CD14-positive monocyte (primary cell): Measurements from ENCODE around the gene FHOD3. TPM values are rescaled to one million over a fixed set of nuclear protein-coding genes. Genes with fewer than 3 reads are reported as not detected.

Experiments used
- DNase-seq, 3 donors: peaks; one replicate each; pipeline ENCODE4 v3.0.0-alpha.2; 2011 to 2022
- H2AFZ ChIP-seq: 2 replicates; pipeline ENCODE4 v1.6.0; 2012; ENCODE audit warnings: mild to moderate bottlenecking, low read depth, low read length, inconsistent platforms; ENCODE audit not compliant: insufficient read depth, poor library complexity, severe bottlenecking
- H3K27ac ChIP-seq, 2 donors: 1 replicate in 1 of 2; 2 replicates in 1 of 2; pipeline ENCODE4 v1.5.1; 2012 to 2013; ENCODE audit warnings: low read length in 2 of 2, control low read depth in 1 of 2, inconsistent platforms in 1 of 2, low read depth in 1 of 2, mild to moderate bottlenecking in 1 of 2
- H3K27me3 ChIP-seq, 2 donors: one replicate each; pipeline versions ENCODE4 v1.6.0 to v1.6.1; 2011 to 2013; ENCODE audit warnings: low read length in 2 of 2; ENCODE audit not compliant: control insufficient read depth in 2 of 2, insufficient read depth in 2 of 2
- H3K36me3 ChIP-seq, 2 donors: replicated peaks in 1 of 2; 1 replicate in 1 of 2; 2 replicates in 1 of 2; pipeline versions ENCODE4 v1.5.1 to v1.6.1; 2012 to 2013; ENCODE audit warnings: low read length in 2 of 2, control low read depth in 1 of 2, inconsistent platforms in 1 of 2, mild to moderate bottlenecking in 1 of 2; ENCODE audit not compliant: insufficient read depth in 2 of 2, control insufficient read depth in 1 of 2
- H3K4me1 ChIP-seq, 2 donors: 1 replicate in 1 of 2; 2 replicates in 1 of 2; pipeline versions ENCODE4 v1.5.1 to v1.6.1; 2012 to 2013; ENCODE audit warnings: low read length in 2 of 2, control low read depth in 1 of 2, inconsistent platforms in 1 of 2, mild to moderate bottlenecking in 1 of 2, moderate library complexity in 1 of 2; ENCODE audit not compliant: insufficient read depth in 2 of 2, control insufficient read depth in 1 of 2
- H3K4me2 ChIP-seq: replicated peaks from 2 replicates; pipeline ENCODE3; 2012; ENCODE audit warnings: low read length, moderate library complexity, mild to moderate bottlenecking; ENCODE audit not compliant: poor library complexity, severe bottlenecking; ENCODE audit errors: extremely low read depth
- H3K4me3 ChIP-seq, 3 experiments: fragments of 200-600 bp in 1 of 3; sonication (generic) in 1 of 3; replicated peaks in 1 of 3; 1 replicate in 2 of 3; 2 replicates in 1 of 3; pipeline ENCODE4 v1.5.1; 2011 to 2013; ENCODE audit warnings: low read length in 3 of 3, mild to moderate bottlenecking in 3 of 3, control low read depth in 2 of 3, low read depth in 2 of 3, inconsistent platforms in 1 of 3, moderate library complexity in 1 of 3
- H3K79me2 ChIP-seq: 2 replicates; pipeline ENCODE4 v1.6.0; 2012; ENCODE audit warnings: mild to moderate bottlenecking, control low read depth, inconsistent platforms, low read length, moderate library complexity; ENCODE audit not compliant: insufficient read depth
- H3K9ac ChIP-seq: 2 replicates; pipeline ENCODE4 v1.6.0; 2017; ENCODE audit warnings: low read length, mild to moderate bottlenecking; ENCODE audit not compliant: insufficient read depth, poor library complexity, severe bottlenecking
- H3K9me3 ChIP-seq, 2 donors: replicated peaks in 1 of 2; 1 replicate in 1 of 2; 2 replicates in 1 of 2; pipeline versions ENCODE4 v1.5.1 to v1.6.1; 2012 to 2013; ENCODE audit warnings: low read length in 2 of 2, control low read depth in 1 of 2; ENCODE audit not compliant: control insufficient read depth in 1 of 2, insufficient read depth in 1 of 2
- H4K20me1 ChIP-seq: 2 replicates; pipeline ENCODE4 v1.6.0; 2012; ENCODE audit warnings: mild to moderate bottlenecking, low read length, control low read depth, moderate library complexity; ENCODE audit not compliant: insufficient read depth
- H3K27ac Mint-ChIP-seq, 7 donors: one replicate each; pipeline ENCODE4 v1.8.0; 2020; ENCODE audit warnings: mild to moderate bottlenecking in 7 of 7, mixed read lengths in 7 of 7, moderate library complexity in 6 of 7, inconsistent platforms in 2 of 7
- H3K27me3 Mint-ChIP-seq, 3 donors: one replicate each; pipeline ENCODE4 v1.8.0; 2021 to 2022; ENCODE audit warnings: low read depth in 3 of 3, mild to moderate bottlenecking in 3 of 3, mixed read lengths in 3 of 3, moderate library complexity in 3 of 3, inconsistent platforms in 1 of 3
- H3K36me3 Mint-ChIP-seq, 2 donors: one replicate each; pipeline ENCODE4 v1.8.0; 2020; ENCODE audit warnings: mixed read lengths in 2 of 2, inconsistent platforms in 1 of 2, mild to moderate bottlenecking in 1 of 2
- H3K4me1 Mint-ChIP-seq: one replicate; pipeline ENCODE4 v1.8.0; 2020; ENCODE audit warnings: mild to moderate bottlenecking, mixed read lengths
- H3K4me3 Mint-ChIP-seq, 2 donors: one replicate each; pipeline ENCODE4 v1.8.0; 2020; ENCODE audit warnings: mild to moderate bottlenecking in 2 of 2, mixed read lengths in 2 of 2, moderate library complexity in 1 of 2
- H3K9me3 Mint-ChIP-seq, 7 donors: one replicate each; pipeline ENCODE4 v1.8.0; 2020 to 2022; ENCODE audit warnings: mixed read lengths in 7 of 7, mild to moderate bottlenecking in 6 of 7, moderate library complexity in 6 of 7, inconsistent platforms in 2 of 7
- WGBS: methylation state at CpG from one replicate; pipeline ENCODE4 v1.1.5; 2013; ENCODE audit warnings: missing lambda C conversion rate; ENCODE audit not compliant: insufficient coverage; 5-methylcytosine and 5-hydroxymethylcytosine counted together
- intact Hi-C, 2 donors: fragments of 100-400 bp; cut with micrococcal nuclease; formaldehyde crosslinking; loops; one replicate each; pipeline versions ENCODE4 v1.15.0 to v1.15.1; 2023
- polyA plus RNA-seq, 3 donors: library from polyadenylated mRNA; depleted of rRNA in 1 of 3; unstranded in 2 of 3; stranded (reverse) in 1 of 3; fragments of 300-500 nt in 2 of 3; fragments of >200 nt in 1 of 3; fragmentation: Illumina TruSeq in 2 of 3; gene quantifications; 1 replicate in 2 of 3; 2 replicates in 1 of 3; pipeline ENCODE4 v1.2.3, GENCODE V29; 2012 to 2021
- TF ChIP-seq, protein P1 (sequence below): fragments of 200-600 bp; IDR thresholded peaks from one replicate; pipeline ENCODE4 v1.8.0; 2022; ENCODE audit warnings: antibody characterized with exemption, mild to moderate bottlenecking

FHOD3 gene
- polyA plus RNA-seq, 3 donors = not detected

DNA sequence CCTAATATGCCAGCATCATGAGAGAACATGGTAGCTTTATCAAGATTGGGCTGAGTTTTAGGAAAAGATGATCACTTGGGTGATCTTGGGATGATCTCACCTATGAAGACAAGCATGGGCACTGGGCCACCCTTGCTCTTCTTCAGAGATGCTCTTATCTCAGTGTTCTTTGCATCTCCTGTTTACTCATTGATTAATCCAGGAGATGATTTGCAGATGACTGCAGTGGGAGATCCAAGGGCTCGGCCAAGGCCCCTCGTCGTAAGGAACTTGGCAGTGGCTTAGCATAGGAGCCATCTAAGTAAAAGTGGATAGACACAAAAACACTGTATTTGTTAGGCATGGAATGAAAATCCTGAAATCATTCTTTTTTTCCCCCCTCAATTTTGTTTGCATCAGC, 228.4 kb downstream of the FHOD3 start:
- H3K27me3 Mint-ChIP-seq = peaks cover 1 to 3% (median 2%) of the 10 kb centered on the region in 3 donors

DNA sequence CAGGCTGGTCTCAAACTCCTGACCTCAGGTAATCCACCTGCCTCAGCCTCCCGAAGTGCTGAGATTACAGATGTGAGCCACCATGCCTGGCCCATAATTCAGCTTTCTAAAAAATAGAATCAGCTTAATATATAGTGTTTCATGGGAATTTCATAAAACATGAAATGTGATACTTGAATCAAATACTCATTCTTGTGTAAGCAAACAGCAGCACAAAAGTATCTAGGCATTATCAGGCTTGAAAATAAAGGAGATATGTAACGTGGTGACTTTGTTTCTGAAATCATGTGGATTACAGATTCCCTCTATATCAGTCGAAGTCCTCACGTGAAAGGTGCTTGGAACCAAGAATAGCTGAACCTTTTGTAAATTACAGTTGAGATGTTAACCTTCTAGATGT, 229.1 kb downstream of the FHOD3 start:
- no peak overlapping the region for H2AFZ ChIP-seq
- Mint-ChIP-seq H3K36me3 (no peaks in the 10 kb centered on the region), H3K9me3 (peaks cover 0 to 11% (median 5%) of the 10 kb centered on the region in 7 donors), H3K4me3 (no peak overlapping the region), H3K27me3 (peaks cover 1 to 3% (median 1%) of the 10 kb centered on the region in 3 donors), H3K27ac (no peak overlapping the region), H3K4me1 (no peaks in the 10 kb centered on the region)
- H3K4me3 ChIP-seq = no peak overlapping the region
- intact Hi-C loops = no loop called here
- no peak overlapping the region for H3K27ac ChIP-seq
- no peaks in the 10 kb centered on the region for H3K27me3 ChIP-seq
- H3K4me2 ChIP-seq = no peak overlapping the region
- H4K20me1 ChIP-seq = no peaks in the 10 kb centered on the region
- no peaks in the 10 kb centered on the region for H3K79me2 ChIP-seq
- no peaks in the 10 kb centered on the region for H3K36me3 ChIP-seq
- TF ChIP-seq, protein P1, sequence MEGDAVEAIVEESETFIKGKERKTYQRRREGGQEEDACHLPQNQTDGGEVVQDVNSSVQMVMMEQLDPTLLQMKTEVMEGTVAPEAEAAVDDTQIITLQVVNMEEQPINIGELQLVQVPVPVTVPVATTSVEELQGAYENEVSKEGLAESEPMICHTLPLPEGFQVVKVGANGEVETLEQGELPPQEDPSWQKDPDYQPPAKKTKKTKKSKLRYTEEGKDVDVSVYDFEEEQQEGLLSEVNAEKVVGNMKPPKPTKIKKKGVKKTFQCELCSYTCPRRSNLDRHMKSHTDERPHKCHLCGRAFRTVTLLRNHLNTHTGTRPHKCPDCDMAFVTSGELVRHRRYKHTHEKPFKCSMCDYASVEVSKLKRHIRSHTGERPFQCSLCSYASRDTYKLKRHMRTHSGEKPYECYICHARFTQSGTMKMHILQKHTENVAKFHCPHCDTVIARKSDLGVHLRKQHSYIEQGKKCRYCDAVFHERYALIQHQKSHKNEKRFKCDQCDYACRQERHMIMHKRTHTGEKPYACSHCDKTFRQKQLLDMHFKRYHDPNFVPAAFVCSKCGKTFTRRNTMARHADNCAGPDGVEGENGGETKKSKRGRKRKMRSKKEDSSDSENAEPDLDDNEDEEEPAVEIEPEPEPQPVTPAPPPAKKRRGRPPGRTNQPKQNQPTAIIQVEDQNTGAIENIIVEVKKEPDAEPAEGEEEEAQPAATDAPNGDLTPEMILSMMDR = no peak
- H3K4me1 ChIP-seq = no peaks in the 10 kb centered on the region
- DNase-seq = no peak
- peaks cover 0 to 4% of the 10 kb centered on the region in 2 donors for H3K9me3 ChIP-seq
- WGBS = 90% methylated on average over 2 of the region's 4 CpGs
- no peak overlapping the region for H3K9ac ChIP-seq

More for the DNA sequence above, 228.4 kb downstream of the FHOD3 start:
- H2AFZ ChIP-seq = no peak overlapping the region
- Mint-ChIP-seq H3K4me1 (no peaks in the 10 kb centered on the region), H3K9me3 (peaks cover 0 to 10% (median 2%) of the 10 kb centered on the region in 7 donors), H3K27ac (no peak overlapping the region), H3K4me3 (no peak overlapping the region), H3K36me3 (no peaks in the 10 kb centered on the region)
- WGBS = no CpG with 5 or more reads among the region's 3 CpGs
- intact Hi-C loops = no loop called here
- no peak overlapping the region for H3K4me2 ChIP-seq
- no peak for DNase-seq
- no peaks in the 10 kb centered on the region for H4K20me1 ChIP-seq
- no peaks in the 10 kb centered on the region for H3K79me2 ChIP-seq
- no peak overlapping the region for H3K4me3 ChIP-seq
- TF ChIP-seq, protein P1 = no peak
- H3K36me3 ChIP-seq = no peaks in the 10 kb centered on the region
- H3K27ac ChIP-seq = no peak overlapping the region
- H3K9me3 ChIP-seq = no peaks in the 10 kb centered on the region
- H3K27me3 ChIP-seq = no peaks in the 10 kb centered on the region
- H3K9ac ChIP-seq = no peak overlapping the region
- no peaks in the 10 kb centered on the region for H3K4me1 ChIP-seq
